Measurements from ENCODE around the gene RPS6KL1. TPM values are rescaled to one million over a fixed set of nuclear protein-coding genes. Genes with fewer than 3 reads are reported as not detected.

The RPS6KL1 gene
- total RNA-seq, 3 donors from 2014 or later, result 7.7 to 12.7 (median 11.5) TPM

GRCh38 chr14:74902941-74903705 lies 19.9 kb downstream of the RPS6KL1 start:
- H3K4me1 ChIP-seq (ENCODE audit: low read depth), result peaks cover 12% of the 10 kb centered on the region
- TF ChIP-seq CTCF (IDR thresholded peaks at IDR 0.05), result no peak
- no peak for DNase-seq
- peaks cover 28% of the 10 kb centered on the region for H3K36me3 ChIP-seq (ENCODE audit: low read depth)
- intact Hi-C loops (cut with DNase I, micrococcal nuclease), result loop anchor here in 1 of 2 donors (5.0 kb wide), 1 partner anchor 46 kb away; no protein-coding TSS in a partner anchor
- no peak overlapping the region for H3K4me3 ChIP-seq
- no peaks in the 10 kb centered on the region for H3K9me3 ChIP-seq
- ATAC-seq, result no peak

GRCh38 chr14:74898694-74899093 lies 24.4 kb downstream of the RPS6KL1 start:
- no peak for DNase-seq
- TF ChIP-seq CTCF (IDR thresholded peaks at IDR 0.05), result no peak
- Histone ChIP-seq H3K4me3 (no peak overlapping the region), H3K36me3 (ENCODE audit: low read depth) (peaks cover 45% of the 10 kb centered on the region), H3K4me1 (ENCODE audit: low read depth) (no peaks in the 10 kb centered on the region), H3K9me3 (no peaks in the 10 kb centered on the region)
- intact Hi-C loops (cut with DNase I, micrococcal nuclease), result no loop called here
- peak; percentile 12 for ATAC-seq

DNA sequence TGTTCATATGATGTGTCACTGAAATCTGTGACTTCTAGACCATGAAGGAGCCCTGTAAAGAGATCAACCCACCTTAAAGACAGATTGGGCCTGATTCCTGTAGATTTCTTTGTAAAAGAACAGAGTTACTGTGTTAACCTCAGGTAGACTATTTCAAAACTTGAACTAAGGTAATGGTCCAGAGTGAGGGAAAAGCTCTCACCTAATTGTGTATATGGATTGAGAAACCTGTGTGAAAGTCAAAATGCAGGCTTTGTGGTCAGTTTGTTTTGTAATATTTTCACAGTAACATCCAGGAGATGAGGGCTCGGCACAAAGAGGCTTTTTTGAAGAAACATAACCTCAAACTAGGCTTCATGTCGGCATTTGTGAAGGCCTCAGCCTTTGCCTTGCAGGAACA lies 25.0 kb downstream of the RPS6KL1 start:
- H3K4me1 ChIP-seq (ENCODE audit: low read depth), result no peaks in the 10 kb centered on the region
- ATAC-seq, result no peak

DNA sequence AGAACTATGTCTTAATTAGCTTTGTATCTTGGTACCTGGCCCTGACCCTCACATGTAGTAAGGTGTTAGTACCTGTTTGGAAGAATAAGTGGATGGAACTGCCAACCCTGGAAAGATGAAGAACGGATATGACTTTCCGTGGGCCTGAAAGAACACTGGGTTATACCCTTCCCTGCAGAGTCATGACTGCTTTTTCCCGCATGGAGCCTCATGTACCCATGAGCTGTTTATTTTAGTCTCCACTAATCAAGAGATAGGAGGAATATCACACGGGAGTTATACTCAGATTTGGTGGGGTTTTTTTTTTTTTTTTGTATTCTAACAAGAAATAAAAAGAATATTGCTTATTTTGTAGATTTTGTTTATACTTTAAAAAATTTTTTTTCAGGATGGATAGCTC lies 25.4 kb downstream of the RPS6KL1 start:
- ATAC-seq, result no peak
- Histone ChIP-seq H3K4me1 (ENCODE audit: low read depth) (no peaks in the 10 kb centered on the region), H3K36me3 (ENCODE audit: low read depth) (peaks cover 41% of the 10 kb centered on the region), H3K4me3 (no peak overlapping the region), H3K9me3 (no peaks in the 10 kb centered on the region)
- intact Hi-C loops (cut with DNase I, micrococcal nuclease), result no loop called here
- TF ChIP-seq CTCF (IDR thresholded peaks at IDR 0.05), result no peak
- DNase-seq, result no peak

More for the DNA sequence above, 25.0 kb downstream of the RPS6KL1 start:
- no peak for DNase-seq
- peaks cover 43% of the 10 kb centered on the region for H3K36me3 ChIP-seq (ENCODE audit: low read depth)
- no peaks in the 10 kb centered on the region for H3K9me3 ChIP-seq
- H3K4me3 ChIP-seq, result no peak overlapping the region
- intact Hi-C loops (cut with DNase I, micrococcal nuclease), result no loop called here
- TF ChIP-seq CTCF (IDR thresholded peaks at IDR 0.05), result no peak

DNA sequence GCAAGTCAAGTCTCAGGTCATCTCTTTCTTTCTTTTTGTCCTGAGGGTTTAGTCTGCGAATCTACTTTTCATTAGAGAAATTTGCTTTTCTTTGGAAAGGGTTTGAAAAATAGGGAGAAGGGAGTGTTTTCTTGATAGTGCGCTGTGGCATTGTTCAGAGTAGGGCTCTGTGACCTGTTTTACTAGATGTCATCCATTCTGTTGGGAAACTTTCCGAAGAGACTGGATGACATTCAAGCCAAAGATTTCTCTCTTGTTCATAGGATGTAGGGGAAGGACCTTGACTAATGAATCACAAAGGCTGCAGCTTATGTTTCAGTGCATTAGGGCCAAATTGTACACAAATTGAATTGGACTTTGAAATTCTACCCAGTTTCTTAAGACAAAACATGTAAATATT lies 26.7 kb downstream of the RPS6KL1 start:
- H3K4me1 ChIP-seq (ENCODE audit: low read depth), result no peaks in the 10 kb centered on the region
- no peak for DNase-seq
- peaks cover 37% of the 10 kb centered on the region for H3K36me3 ChIP-seq (ENCODE audit: low read depth)
- no peak for ATAC-seq
- no peaks in the 10 kb centered on the region for H3K9me3 ChIP-seq
- intact Hi-C loops (cut with DNase I, micrococcal nuclease), result no loop called here
- TF ChIP-seq CTCF (IDR thresholded peaks at IDR 0.05), result no peak
- no peak overlapping the region for H3K4me3 ChIP-seq
